Measurements from ENCODE around the gene CYP27C1. TPM values are rescaled to one million over a fixed set of nuclear protein-coding genes. Genes with fewer than 3 reads are reported as not detected.

The CYP27C1 gene
- polyA plus RNA-seq, 1 donor from 2014 or later: 0.84 TPM

GRCh38 chr2:127145280-127145895, 74.7 kb downstream of the CYP27C1 start:
- Histone ChIP-seq H3K9ac (ENCODE audit: low read length) (no peak overlapping the region), H3K4me2 (ENCODE audit: low read length) (no peak overlapping the region), H4K20me1 (ENCODE audit: insufficient read depth) (no peaks in the 10 kb centered on the region), H3K27ac (ENCODE audit: low read length) (no peak overlapping the region), H3K9me2 (ENCODE audit: insufficient read depth, low read length) (no peaks in the 10 kb centered on the region), H3K4me3 (ENCODE audit: low read length) (no peak overlapping the region), H3F3A (ENCODE audit: insufficient read depth, low read length, poor library complexity, severe bottlenecking) (no peaks in the 10 kb centered on the region), H2AFZ (ENCODE audit: low read depth, low read length) (no peak overlapping the region), H3K9me3 (ENCODE audit: low read length) (no peaks in the 10 kb centered on the region), H3K79me2 (replicated peaks; ENCODE audit: insufficient read depth, low read length) (no peaks in the 10 kb centered on the region), H3K36me3 (ENCODE audit: insufficient read depth, low read length) (no peaks in the 10 kb centered on the region), H3K27me3 (ENCODE audit: insufficient read depth, low read depth, low read length) (no peaks in the 10 kb centered on the region)
- TF ChIP-seq RAD21 (conservative IDR thresholded peaks at IDR 0.05) (no peak), TAF1 (IDR thresholded peaks at IDR 0.05; ENCODE audit: low read depth) (no peak), EZH2 (IDR thresholded peaks at IDR 0.05; ENCODE audit: borderline replicate concordance, insufficient read depth, low read length, poor library complexity, severe bottlenecking) (no peak), EP300 (conservative IDR thresholded peaks at IDR 0.05; ENCODE audit: poor library complexity, severe bottlenecking) (no peak), MXI1 (conservative IDR thresholded peaks at IDR 0.05; ENCODE audit: poor library complexity, severe bottlenecking) (no peak), REST (IDR thresholded peaks at IDR 0.05; ENCODE audit: borderline replicate concordance) (no peak)

GRCh38 chr2:127143841-127144782, 76.0 kb downstream of the CYP27C1 start:
- no peaks in the 10 kb centered on the region for H3K36me3 ChIP-seq (ENCODE audit: insufficient read depth, low read length)
- H3K9me2 ChIP-seq (ENCODE audit: insufficient read depth, low read length): no peaks in the 10 kb centered on the region
- H3K4me2 ChIP-seq (ENCODE audit: low read length): no peak overlapping the region
- H3K4me3 ChIP-seq (ENCODE audit: low read length): no peak overlapping the region
- H3F3A ChIP-seq (ENCODE audit: insufficient read depth, low read length, poor library complexity, severe bottlenecking): no peaks in the 10 kb centered on the region
- no peaks in the 10 kb centered on the region for H3K79me2 ChIP-seq (replicated peaks; ENCODE audit: insufficient read depth, low read length)
- no peaks in the 10 kb centered on the region for H4K20me1 ChIP-seq (ENCODE audit: insufficient read depth)
- TF ChIP-seq MXI1 (conservative IDR thresholded peaks at IDR 0.05; ENCODE audit: poor library complexity, severe bottlenecking): no peak
- no peak overlapping the region for H3K9ac ChIP-seq (ENCODE audit: low read length)
- H2AFZ ChIP-seq (ENCODE audit: low read depth, low read length): no peak overlapping the region
- no peaks in the 10 kb centered on the region for H3K27me3 ChIP-seq (ENCODE audit: insufficient read depth, low read depth, low read length)
- H3K27ac ChIP-seq (ENCODE audit: low read length): no peak overlapping the region
- no peaks in the 10 kb centered on the region for H3K9me3 ChIP-seq (ENCODE audit: low read length)

All from neural cell (in vitro differentiated cells).